NCI-H1694 treated with DMSO at 0.1 percent for 48 hours (cell line): ENCODE measurements around the gene CYSTM1.
"Not testable (repeated sequence)": the region's sequence is repeated elsewhere in the genome, so short reads cannot be mapped to it uniquely, and the experiment has no call there.

Experiments
- DNase-seq: peaks from one replicate; lab custom pipeline; 2025; lab: John Stamatoyannopoulos, UW

The CYSTM1 gene

GRCh38 chr5:140150201-140150600 lies 24.8 kb upstream of the CYSTM1 start:
- no peak for DNase-seq

GRCh38 chr5:140151144-140152021 lies 23.6 kb upstream of the CYSTM1 start:
- no peak for DNase-seq

DNA sequence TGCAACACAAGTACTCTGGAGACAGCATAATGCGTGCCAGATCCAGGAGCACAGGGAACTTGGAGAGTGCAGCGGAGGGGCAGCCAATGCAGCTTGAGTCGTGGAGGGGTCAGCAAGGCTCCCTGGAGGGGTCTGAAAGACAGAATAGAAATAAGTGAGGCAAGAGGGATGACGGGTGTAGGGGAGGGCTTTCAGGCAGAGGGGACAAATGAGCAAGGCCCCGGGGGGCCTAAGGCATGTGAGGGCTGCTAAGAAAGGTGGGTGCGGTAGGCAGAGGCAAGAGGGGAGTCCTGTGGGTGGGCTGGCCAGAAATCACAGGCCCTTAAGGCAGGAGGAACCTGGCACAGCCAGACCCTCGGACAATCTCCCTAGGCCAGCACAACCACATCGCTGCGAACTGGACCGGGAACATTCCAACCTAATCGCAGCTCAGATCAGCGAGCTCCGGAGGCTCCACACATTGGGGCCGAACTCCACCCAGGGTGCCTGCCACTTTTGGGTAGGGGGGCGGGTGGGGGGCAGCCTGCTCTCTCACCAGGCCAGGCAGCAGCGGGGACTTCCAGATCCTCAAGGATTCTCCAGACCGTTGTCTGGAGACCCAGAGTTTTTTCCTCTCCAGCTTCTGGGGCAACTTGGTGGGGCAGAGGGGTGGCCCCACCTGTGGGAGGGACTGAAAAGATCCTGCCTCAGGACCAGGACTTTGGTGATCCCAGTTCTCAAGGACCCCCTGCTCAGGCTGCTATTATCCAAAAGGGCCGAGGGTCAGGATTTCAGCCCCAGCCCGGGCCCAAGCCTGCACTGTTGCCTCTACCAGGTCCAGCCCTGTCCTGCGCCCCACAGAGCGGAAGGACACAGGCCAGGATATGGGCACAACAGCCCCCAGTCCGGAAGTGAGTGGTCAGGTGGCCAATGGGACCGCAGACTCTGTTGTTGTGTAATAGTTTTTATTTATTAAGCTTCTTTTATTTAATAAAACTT lies 22.7 kb upstream of the CYSTM1 start:
- no peak for DNase-seq

DNA sequence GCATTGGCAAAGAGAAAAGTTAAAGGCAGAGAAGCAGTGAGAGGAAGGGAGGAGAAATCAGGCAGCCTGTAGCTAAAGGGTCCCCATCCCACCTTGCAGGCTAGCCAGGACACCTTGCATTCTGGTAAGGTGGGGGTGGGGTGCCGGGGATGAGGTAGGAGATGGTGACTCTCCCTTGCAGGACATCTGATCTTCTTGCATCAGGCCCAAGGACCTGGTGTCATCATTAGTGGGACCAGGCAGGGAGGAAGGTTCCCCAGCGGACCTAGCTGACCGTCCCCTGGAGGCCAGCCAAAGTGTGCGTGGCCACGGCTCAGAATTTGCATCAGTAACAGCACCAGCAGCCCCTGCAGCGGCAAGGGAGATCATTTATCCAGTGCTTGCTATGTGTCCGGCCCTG lies 21.7 kb upstream of the CYSTM1 start:
- DNase-seq = no peak

DNA sequence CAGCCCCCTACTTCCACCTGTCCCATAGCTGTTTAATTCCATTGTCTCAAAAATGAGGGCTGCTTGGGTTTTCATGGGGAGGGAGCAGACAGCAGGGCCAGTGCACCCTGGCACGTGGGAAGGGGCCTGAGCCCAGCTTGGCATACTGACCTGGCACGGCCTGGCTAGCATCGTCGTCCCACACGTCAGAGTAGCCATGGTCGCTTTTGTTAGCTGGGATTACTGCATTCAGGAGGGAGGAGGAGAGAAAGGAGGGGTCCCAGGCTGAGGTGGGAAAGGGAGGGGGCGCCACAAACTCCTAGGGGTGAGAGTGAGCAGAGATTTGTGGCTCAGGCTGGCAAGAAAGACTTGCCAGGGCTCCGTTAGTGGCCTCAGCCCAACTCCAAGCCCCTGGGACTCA lies 21.1 kb upstream of the CYSTM1 start:
- no peak for DNase-seq

DNA sequence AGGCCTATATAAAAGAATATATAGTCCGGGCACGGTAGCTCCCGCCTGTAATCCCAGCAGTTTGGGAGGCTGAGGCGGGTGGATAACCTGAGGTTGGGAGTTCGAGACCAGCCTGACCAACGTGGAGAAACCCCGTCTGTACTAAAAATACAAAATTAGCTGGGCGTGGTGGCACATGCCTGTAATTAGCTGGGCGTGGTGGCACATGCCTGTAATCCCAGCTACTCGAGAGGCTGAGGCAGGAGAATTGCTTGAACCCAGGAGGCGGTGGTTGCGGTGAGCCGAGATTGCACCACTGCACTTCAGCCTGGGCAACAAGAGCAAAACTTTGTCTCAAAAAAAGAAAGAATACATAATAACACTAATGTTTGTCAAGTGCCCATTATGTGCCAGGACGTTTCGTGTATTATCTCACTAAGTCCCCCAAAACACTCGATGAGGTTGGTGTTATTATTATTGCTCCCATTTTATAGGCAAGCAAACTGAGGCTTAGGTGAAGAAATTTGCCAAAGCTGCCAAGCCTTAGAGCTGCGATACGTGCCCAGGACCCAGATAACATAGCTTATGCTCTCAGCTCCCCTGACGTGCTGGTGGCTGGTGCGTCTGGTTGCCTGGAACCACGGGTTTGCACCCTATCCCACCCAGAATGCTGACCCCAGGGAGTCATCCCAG lies 20.1 kb upstream of the CYSTM1 start:
- not testable (repeated sequence) for DNase-seq

- DNase-seq = peak; percentile 60
Measured at GRCh38 chr5:140157032-140157781, 17.8 kb upstream of the CYSTM1 start.

DNA sequence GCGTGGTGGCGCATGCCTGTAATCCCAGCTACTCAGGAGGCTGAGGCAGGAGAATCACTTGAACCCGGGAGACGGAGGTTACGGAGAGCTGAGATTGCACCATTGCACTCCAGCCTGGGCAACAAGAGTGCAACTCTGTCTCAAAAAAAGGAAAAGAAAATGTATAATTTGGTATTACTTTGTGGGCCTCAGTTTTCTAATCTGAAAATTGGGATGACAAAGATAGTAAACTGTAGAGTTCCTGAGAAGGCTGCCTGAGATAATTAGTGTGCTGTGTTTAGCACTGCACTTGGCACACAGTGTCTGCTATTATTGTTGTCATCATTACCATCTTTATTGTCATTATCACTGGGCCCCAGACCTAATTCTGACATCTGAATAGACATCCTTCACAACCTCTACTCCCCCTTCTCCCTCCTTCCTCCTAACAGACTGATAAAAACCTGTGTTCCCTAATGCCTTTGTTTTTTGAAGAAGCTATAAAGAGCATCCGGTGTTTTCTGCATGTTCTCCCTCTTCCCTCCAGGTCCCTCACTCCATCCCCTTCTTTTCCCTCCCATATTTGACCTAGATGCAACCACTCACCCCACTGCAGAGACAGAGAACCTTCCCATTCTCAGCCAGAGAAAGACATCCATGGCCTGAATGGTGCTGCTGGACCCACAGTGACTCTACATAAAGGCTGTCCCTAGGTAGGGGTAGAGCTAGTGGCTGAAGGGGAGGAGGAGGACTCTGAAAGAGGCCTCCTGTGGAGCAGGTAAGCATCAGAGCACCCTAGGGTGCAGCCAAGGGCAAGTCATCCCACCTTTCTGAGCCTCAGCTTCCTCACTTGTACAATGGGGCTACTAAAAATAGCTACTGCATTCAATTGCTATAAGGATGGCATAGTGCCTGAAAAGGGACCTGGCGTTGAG lies 15.7 kb upstream of the CYSTM1 start:
- DNase-seq = no peak

DNA sequence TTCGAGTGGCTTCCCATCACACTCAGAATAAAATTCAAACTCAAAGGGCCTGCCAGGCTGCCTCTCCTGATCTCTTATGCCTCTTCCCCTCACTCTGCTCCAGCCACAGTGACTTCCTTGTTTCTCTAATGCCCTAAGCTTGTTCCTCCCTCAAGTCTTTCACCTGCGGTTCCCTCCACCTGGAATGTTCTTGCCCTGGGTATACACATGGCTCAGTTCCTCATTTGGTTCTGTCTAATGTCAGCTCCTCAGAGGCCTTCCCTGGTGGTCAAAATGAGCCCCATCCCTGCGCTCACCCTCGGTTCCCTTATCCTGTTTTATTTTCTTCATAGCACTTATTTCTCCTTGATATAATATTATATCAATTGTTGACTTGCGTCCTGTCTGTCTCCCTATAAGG lies 12.7 kb upstream of the CYSTM1 start:
- DNase-seq = no peak

DNA sequence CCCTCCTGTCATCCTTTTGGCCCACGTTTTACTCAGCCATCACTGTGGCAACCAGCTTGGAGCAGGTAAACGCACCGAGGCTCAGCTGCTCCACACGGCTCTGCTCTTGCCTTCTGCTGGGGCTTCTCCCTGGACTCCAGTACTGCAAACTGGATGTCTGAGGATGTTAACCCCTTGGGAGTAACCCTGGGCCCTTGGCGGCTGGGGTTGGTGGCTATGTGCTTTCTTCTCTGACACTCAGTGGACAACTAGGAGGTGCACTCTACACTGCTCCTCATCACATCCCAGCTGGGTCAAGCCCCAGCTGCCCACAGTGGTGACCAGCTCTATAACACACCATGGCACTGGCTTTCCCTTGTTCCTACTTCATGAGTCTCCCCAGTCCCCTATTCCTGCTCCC lies 12.2 kb upstream of the CYSTM1 start:
- no peak for DNase-seq

DNA sequence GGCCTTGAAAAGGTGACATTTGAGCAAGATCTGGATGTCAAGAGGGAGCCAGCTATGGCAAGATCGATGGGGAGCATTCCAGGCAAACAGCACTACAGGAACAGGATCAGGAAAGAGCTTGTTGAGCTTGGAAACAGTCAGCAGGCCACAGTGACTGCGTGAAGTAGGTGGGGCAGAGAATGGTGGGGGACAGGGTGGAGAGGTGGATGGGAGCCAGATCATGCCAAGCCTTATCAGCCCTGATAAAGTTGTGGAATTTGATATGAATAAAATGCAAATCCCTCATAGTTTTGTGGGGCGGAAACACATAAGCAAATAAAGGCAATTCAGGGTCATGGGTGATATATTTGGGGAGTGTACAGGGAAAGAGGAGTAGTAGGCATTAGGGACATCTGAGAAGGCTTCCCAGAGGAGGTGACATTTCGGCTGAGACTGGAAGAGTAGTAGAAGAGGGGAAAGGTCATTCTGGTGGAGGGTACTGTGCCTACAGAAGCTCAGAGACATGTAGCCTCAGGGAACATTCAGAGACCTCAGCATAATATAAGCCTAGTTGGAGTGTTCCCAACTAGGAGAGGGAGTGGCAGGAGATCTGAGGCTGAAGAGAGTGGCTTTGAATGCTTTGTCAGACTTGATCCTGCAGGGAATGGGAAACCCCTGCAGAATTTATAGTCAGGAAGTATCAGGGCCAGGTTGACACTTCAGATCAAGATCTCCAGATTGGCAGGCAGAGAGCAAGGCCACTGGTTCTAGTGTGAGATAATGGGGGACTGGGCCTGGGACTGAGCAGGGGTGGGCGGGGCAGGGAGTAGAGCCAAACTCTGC lies 9.7 kb upstream of the CYSTM1 start:
- no peak for DNase-seq

DNA sequence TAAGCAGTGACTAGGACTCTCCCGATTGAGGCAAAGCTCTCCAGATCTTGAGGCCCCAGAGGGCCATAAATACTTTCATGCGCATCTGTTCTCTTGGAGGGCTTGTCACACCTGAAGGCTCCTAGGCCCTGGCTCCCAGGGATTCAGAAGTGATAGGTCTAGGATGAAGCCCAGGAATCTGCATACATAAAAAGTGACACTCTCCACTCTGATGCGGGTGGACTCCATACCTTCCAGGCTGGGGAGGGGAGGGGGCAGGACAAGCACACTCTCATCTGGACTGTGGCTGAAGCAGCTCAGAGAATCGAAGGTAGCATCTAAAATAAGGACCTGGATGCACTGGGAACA lies 9.1 kb upstream of the CYSTM1 start:
- DNase-seq = no peak

DNA sequence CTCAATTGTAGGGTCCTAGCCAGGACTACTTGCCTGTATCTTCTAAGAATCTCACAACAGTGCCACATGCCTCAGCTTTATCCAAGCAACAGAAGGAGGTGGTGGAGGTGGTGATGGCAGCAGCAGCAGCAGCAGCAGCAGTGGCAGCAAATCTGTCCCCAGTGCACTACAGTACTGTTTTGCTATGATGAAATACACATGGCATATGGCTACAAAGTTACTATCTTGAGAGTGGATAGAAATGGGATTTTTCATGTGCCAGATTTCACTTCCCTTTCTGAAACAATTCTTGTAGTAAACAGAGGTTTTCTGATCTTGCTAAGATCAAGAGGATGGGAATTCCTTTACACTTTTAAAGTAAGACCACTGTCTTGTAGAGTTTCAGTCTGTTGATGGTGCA lies 8.1 kb upstream of the CYSTM1 start:
- DNase-seq = no peak

- no peak for DNase-seq
Measured at GRCh38 chr5:140168371-140168770, 6.6 kb upstream of the CYSTM1 start.

DNA sequence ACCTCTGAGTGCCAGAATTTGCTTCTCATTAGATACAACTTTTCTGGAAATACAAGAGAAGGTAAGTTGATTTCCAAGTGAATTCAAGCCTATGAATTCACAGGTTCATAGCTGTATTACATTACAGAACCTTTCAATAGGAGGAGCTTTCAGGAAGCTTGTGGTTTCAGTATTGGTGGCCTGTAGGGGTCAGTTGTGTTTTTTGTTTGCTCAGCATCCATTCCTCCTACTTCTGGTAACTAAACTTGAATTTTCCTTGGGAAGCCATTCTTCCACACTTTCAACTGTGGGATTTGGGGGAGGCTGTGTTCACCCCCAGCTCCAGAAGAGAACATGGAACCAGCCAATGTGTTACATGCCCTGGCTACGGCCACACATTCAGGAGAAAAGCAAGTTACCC lies 5.6 kb upstream of the CYSTM1 start:
- no peak for DNase-seq

DNA sequence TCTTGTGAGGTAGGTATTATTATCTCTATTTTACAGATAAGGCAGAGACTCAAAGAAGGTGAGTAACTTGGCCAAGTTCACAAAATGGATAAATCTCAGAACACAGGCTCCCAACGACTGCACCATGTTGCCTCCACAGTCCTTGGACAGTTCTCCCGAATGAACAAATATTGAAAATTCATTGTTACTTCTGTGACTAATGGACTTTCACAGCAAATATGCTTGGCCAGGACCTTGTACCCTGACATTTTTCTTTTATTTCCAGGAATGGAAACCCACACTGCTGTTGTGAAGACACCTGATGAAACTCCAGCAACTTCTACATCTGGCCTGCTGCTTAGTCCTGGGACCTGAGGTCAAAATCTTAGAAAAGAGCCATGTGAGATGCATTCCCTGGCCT lies 2.5 kb upstream of the CYSTM1 start:
- no peak for DNase-seq

DNA sequence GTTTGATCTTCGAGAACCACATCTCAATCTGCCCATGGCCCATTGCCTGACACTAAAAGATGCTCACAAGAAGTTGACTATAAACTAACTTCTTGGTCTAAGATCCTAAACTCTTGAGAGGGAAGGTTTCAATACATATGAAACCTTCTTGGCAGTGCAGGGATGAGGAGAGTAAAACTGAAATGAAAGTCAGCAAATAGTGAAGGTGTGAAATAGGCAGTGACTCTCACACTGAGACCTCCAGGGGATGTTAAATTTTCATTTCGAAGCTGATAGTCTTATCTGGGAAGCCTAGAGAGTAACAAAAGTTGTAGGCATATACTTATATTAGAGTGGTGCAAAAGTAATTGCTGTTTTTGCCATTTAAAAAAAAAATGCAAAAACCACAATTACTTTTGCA lies 974 bp upstream of the CYSTM1 start:
- no peak for DNase-seq

- peak; percentile 44 for DNase-seq
Measured at GRCh38 chr5:140175367-140176030, 511 bp downstream of the CYSTM1 start.

- DNase-seq = peak; percentile 30
Measured at GRCh38 chr5:140176031-140176387, 1.0 kb downstream of the CYSTM1 start.
